WTC11 (cell line): ENCODE results near the gene MIR17HG. TPM values are rescaled to one million over a fixed set of nuclear protein-coding genes. Genes with fewer than 3 reads are reported as not detected.

Source experiments
- ATAC-seq: fragments of 200-7000 bp; cut with Tn5 transposase; 2 replicates; pipeline ENCODE4 v1.10.0; 2021; ENCODE audit warnings: mild to moderate bottlenecking, moderate library complexity
- CTCF ChIA-PET: fragments of 300-600 bp; sonication (Branson Sonifier 250); formaldehyde crosslinking; loops from one replicate; lab custom pipeline; 2021; ENCODE audit warnings: antibody characterized with exemption; lab: Charles Lee
- POLR2A ChIA-PET: fragments of 350-600 bp; sonication (Branson Sonifier 250); formaldehyde crosslinking; loops from one replicate; lab custom pipeline; 2021; ENCODE audit warnings: antibody characterized with exemption; lab: Charles Lee
- DNase-seq: peaks from one replicate; pipeline ENCODE4 v3.0.0; 2021; ENCODE audit warnings: low spot score
- H3K27ac Mint-ChIP-seq: 2 replicates; pipeline ENCODE4 v1.8.0; 2021; ENCODE audit warnings: mixed read lengths
- H3K27me3 Mint-ChIP-seq: 2 replicates; pipeline ENCODE4 v1.8.0; 2021; ENCODE audit warnings: low read depth, mild to moderate bottlenecking, moderate library complexity, mixed read lengths
- H3K36me3 Mint-ChIP-seq: 2 replicates; pipeline ENCODE4 v1.8.0; 2021; ENCODE audit warnings: mixed read lengths
- H3K4me1 Mint-ChIP-seq: 2 replicates; pipeline ENCODE4 v1.8.0; 2022; ENCODE audit warnings: mixed read lengths
- H3K4me3 Mint-ChIP-seq: 2 replicates; pipeline ENCODE4 v1.8.0; 2021; ENCODE audit warnings: mild to moderate bottlenecking, moderate library complexity, mixed read lengths
- H3K9me3 Mint-ChIP-seq: 2 replicates; pipeline ENCODE4 v1.8.0; 2021; ENCODE audit warnings: mixed read lengths
- CTCF ChIP-seq: fragments of 200-600 bp; IDR thresholded peaks from 2 replicates; pipeline ENCODE4 v1.8.0; 2022; ENCODE audit warnings: antibody characterized with exemption
- FOXJ3 ChIP-seq: sonication (generic); formaldehyde crosslinking; IDR thresholded peaks from 2 replicates; pipeline ENCODE4 v1.9.0; 2021; ENCODE audit warnings: missing genetic modification reagents, mild to moderate bottlenecking, borderline replicate concordance
- FOXK1 ChIP-seq: sonication (generic); formaldehyde crosslinking; IDR thresholded peaks from 2 replicates; pipeline ENCODE4 v1.8.0; 2022; ENCODE audit warnings: mild to moderate bottlenecking, moderate library complexity, missing genetic modification reagents
- FOXP1 ChIP-seq: sonication (generic); formaldehyde crosslinking; IDR thresholded peaks from 2 replicates; pipeline ENCODE4 v1.8.0; 2022; ENCODE audit warnings: missing genetic modification reagents, mild to moderate bottlenecking, moderate library complexity, borderline replicate concordance
- GTF2I ChIP-seq: fragments of 250-450 bp; sonication (Bioruptor Pico); conservative IDR thresholded peaks from 2 replicates; pipeline ENCODE4 v1.4.0; 2021; ENCODE audit warnings: mild to moderate bottlenecking
- MXD4 ChIP-seq: fragments of 250-450 bp; sonication (Bioruptor Pico); IDR thresholded peaks from 2 replicates; pipeline ENCODE4 v1.8.0; 2021; ENCODE audit warnings: mild to moderate bottlenecking, moderate library complexity, borderline replicate concordance
- RORB ChIP-seq: fragments of 250-450 bp; sonication (Bioruptor Pico); IDR thresholded peaks from 2 replicates; pipeline ENCODE4 v1.9.0; 2021; ENCODE audit warnings: mild to moderate bottlenecking
- SOX15 ChIP-seq: fragments of 250-450 bp; sonication (Bioruptor Pico); IDR thresholded peaks from 2 replicates; pipeline ENCODE4 v1.9.0; 2021; ENCODE audit warnings: mild to moderate bottlenecking
- ZBTB21 ChIP-seq: sonication (generic); formaldehyde crosslinking; IDR thresholded peaks from 2 replicates; pipeline ENCODE4 v1.8.1; 2023; ENCODE audit warnings: mild to moderate bottlenecking, missing genetic modification reagents, borderline replicate concordance
- ZNF281 ChIP-seq: sonication (generic); formaldehyde crosslinking; IDR thresholded peaks from 2 replicates; pipeline ENCODE4 v1.8.0; 2023; ENCODE audit warnings: mild to moderate bottlenecking, missing genetic modification reagents
- ZNF423 ChIP-seq: fragments of 250-450 bp; sonication (Bioruptor Pico); IDR thresholded peaks from 2 replicates; pipeline ENCODE4 v2.1.2; 2022; ENCODE audit warnings: mild to moderate bottlenecking, moderate library complexity
- ZNF671 ChIP-seq: fragments of 250-450 bp; sonication (Bioruptor Pico); IDR thresholded peaks from 2 replicates; pipeline ENCODE4 v1.8.0; 2021; ENCODE audit warnings: mild to moderate bottlenecking
- total RNA-seq: library from RNA; stranded (reverse); gene quantifications from 3 replicates; pipeline ENCODE4 v1.2.3, GENCODE V29; 2021
- TF ChIP-seq, protein P1 (sequence below): fragments of 250-450 bp; sonication (Bioruptor Pico); IDR thresholded peaks from 2 replicates; pipeline ENCODE4 v1.9.0; 2021; ENCODE audit warnings: mild to moderate bottlenecking, borderline replicate concordance
- TF ChIP-seq, protein P2 (sequence below): sonication (generic); formaldehyde crosslinking; IDR thresholded peaks from 2 replicates; pipeline ENCODE4 v1.8.1; 2022; ENCODE audit warnings: missing genetic modification reagents, borderline replicate concordance
- TF ChIP-seq, protein P3 (sequence below): sonication (generic); formaldehyde crosslinking; IDR thresholded peaks from 2 replicates; pipeline ENCODE4 v1.8.1; 2023; ENCODE audit warnings: mild to moderate bottlenecking, missing genetic modification reagents
- TF ChIP-seq, protein P4 (sequence below): fragments of 250-450 bp; sonication (Bioruptor Pico); IDR thresholded peaks from 2 replicates; pipeline ENCODE4 v1.9.0; 2021; ENCODE audit warnings: mild to moderate bottlenecking

Gene MIR17HG
- total RNA-seq, 1 experiment from 2014 or later, result 37.1 TPM

DNA sequence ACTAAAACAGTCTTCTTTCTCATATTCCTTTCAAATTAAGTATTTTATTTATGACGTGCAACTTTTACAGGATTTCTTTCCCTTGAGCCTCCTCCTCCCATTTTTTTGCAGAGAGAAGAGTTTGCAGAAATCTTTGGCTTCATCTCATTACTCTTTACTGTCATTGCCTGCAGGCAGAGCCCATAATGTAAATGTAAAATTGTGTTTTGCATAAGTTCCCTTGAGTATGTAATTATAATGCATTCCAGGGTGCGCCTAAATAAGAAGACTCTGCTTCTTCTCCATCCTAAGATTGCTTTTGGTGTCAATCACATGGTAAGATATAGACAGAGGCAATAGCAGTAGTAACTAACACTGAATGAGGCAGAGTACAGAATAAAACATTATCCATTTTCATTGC is 23.0 kb downstream of the MIR17HG start:
- CTCF ChIA-PET, result interaction anchor here (1.2 to 1.4 kb wide), 2 partner anchors 36 to 411 kb away, joined by 3 read pairs; no protein-coding TSS in a partner anchor
- no peaks in the 10 kb centered on the region for H3K36me3 Mint-ChIP-seq
- no peaks in the 10 kb centered on the region for H3K27me3 Mint-ChIP-seq
- TF ChIP-seq RORB (CRISPR knock-in tag), result no peak
- TF ChIP-seq FOXP1, result no peak
- TF ChIP-seq, protein P1, sequence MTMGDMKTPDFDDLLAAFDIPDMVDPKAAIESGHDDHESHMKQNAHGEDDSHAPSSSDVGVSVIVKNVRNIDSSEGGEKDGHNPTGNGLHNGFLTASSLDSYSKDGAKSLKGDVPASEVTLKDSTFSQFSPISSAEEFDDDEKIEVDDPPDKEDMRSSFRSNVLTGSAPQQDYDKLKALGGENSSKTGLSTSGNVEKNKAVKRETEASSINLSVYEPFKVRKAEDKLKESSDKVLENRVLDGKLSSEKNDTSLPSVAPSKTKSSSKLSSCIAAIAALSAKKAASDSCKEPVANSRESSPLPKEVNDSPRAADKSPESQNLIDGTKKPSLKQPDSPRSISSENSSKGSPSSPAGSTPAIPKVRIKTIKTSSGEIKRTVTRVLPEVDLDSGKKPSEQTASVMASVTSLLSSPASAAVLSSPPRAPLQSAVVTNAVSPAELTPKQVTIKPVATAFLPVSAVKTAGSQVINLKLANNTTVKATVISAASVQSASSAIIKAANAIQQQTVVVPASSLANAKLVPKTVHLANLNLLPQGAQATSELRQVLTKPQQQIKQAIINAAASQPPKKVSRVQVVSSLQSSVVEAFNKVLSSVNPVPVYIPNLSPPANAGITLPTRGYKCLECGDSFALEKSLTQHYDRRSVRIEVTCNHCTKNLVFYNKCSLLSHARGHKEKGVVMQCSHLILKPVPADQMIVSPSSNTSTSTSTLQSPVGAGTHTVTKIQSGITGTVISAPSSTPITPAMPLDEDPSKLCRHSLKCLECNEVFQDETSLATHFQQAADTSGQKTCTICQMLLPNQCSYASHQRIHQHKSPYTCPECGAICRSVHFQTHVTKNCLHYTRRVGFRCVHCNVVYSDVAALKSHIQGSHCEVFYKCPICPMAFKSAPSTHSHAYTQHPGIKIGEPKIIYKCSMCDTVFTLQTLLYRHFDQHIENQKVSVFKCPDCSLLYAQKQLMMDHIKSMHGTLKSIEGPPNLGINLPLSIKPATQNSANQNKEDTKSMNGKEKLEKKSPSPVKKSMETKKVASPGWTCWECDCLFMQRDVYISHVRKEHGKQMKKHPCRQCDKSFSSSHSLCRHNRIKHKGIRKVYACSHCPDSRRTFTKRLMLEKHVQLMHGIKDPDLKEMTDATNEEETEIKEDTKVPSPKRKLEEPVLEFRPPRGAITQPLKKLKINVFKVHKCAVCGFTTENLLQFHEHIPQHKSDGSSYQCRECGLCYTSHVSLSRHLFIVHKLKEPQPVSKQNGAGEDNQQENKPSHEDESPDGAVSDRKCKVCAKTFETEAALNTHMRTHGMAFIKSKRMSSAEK (CRISPR knock-in tag), result no peak
- H3K27ac Mint-ChIP-seq, result no peak overlapping the region
- POLR2A ChIA-PET, result no interaction called here
- ATAC-seq, result no peak
- no peak overlapping the region for H3K4me3 Mint-ChIP-seq
- H3K9me3 Mint-ChIP-seq, result no peaks in the 10 kb centered on the region
- peaks cover 19% of the 10 kb centered on the region for H3K4me1 Mint-ChIP-seq
- DNase-seq, result no peak

DNA sequence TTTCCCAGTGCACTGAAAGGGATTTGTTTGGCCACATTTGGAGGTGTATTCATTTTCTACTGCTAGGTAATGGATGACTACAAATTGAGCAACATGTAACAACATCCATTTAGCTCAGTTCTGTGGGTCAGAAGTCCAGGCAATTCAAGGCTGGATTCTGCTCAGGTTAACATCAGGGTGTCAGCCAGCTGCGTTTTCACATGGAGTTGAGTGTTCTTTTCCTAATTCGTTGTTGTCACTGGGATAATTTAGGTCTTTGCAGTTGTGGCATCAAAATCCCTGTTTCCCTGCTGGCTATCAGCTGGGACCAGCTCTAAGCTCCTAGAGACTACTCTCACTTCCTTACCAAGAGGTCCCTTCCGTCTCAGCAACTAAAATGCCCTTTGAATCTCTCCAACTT is 25.4 kb downstream of the MIR17HG start:
- H3K27me3 Mint-ChIP-seq, result no peaks in the 10 kb centered on the region
- peaks cover 19% of the 10 kb centered on the region for H3K4me1 Mint-ChIP-seq
- no peaks in the 10 kb centered on the region for H3K9me3 Mint-ChIP-seq
- DNase-seq, result no peak
- no peak overlapping the region for H3K27ac Mint-ChIP-seq
- TF ChIP-seq, protein P2, sequence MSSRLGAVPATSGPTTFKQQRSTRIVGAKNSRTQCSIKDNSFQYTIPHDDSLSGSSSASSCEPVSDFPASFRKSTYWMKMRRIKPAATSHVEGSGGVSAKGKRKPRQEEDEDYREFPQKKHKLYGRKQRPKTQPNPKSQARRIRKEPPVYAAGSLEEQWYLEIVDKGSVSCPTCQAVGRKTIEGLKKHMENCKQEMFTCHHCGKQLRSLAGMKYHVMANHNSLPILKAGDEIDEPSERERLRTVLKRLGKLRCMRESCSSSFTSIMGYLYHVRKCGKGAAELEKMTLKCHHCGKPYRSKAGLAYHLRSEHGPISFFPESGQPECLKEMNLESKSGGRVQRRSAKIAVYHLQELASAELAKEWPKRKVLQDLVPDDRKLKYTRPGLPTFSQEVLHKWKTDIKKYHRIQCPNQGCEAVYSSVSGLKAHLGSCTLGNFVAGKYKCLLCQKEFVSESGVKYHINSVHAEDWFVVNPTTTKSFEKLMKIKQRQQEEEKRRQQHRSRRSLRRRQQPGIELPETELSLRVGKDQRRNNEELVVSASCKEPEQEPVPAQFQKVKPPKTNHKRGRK, result no peak
- no peak for TF ChIP-seq ZNF671 (CRISPR knock-in tag)
- no peak for TF ChIP-seq GTF2I
- CTCF ChIA-PET, result interaction anchor here (1.4 kb wide), 1 partner anchor 9 kb away, joined by 5 read pairs; no protein-coding TSS in a partner anchor
- POLR2A ChIA-PET, result no interaction called here
- no peak for ATAC-seq
- no peaks in the 10 kb centered on the region for H3K36me3 Mint-ChIP-seq
- no peak overlapping the region for H3K4me3 Mint-ChIP-seq

- DNase-seq (no peak), ATAC-seq (peak; percentile 94)
- POLR2A ChIA-PET, result no interaction called here
- H3K36me3 Mint-ChIP-seq, result no peaks in the 10 kb centered on the region
- H3K27me3 Mint-ChIP-seq, result no peaks in the 10 kb centered on the region
- TF ChIP-seq SOX15 (CRISPR knock-in tag), result no peak
- peak; percentile 23; the same call in 1 of the 2 replicates for TF ChIP-seq CTCF
- no peak overlapping the region for H3K27ac Mint-ChIP-seq
- H3K9me3 Mint-ChIP-seq, result no peaks in the 10 kb centered on the region
- H3K4me1 Mint-ChIP-seq, result peaks cover 9% of the 10 kb centered on the region; the same call in 1 of the 2 replicates
- CTCF ChIA-PET, result no interaction called here
- no peak overlapping the region for H3K4me3 Mint-ChIP-seq
Measured at GRCh38 chr13:91375116-91375729, 27.7 kb downstream of the MIR17HG start.

GRCh38 chr13:91381371-91381770 is 33.9 kb downstream of the MIR17HG start:
- no peaks in the 10 kb centered on the region for H3K4me1 Mint-ChIP-seq
- no peak for DNase-seq
- TF ChIP-seq FOXK1, result no peak
- no peak for TF ChIP-seq ZBTB21
- TF ChIP-seq MXD4 (CRISPR knock-in tag), result no peak
- no peak for TF ChIP-seq ZNF281 (CRISPR knock-in tag)
- no peak for TF ChIP-seq ZNF423 (CRISPR knock-in tag)
- TF ChIP-seq, protein P3, sequence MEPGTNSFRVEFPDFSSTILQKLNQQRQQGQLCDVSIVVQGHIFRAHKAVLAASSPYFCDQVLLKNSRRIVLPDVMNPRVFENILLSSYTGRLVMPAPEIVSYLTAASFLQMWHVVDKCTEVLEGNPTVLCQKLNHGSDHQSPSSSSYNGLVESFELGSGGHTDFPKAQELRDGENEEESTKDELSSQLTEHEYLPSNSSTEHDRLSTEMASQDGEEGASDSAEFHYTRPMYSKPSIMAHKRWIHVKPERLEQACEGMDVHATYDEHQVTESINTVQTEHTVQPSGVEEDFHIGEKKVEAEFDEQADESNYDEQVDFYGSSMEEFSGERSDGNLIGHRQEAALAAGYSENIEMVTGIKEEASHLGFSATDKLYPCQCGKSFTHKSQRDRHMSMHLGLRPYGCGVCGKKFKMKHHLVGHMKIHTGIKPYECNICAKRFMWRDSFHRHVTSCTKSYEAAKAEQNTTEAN (CRISPR knock-in tag), result no peak
- TF ChIP-seq FOXP1, result no peak
- no peak for TF ChIP-seq FOXJ3 (CRISPR knock-in tag)
- TF ChIP-seq, protein P4, sequence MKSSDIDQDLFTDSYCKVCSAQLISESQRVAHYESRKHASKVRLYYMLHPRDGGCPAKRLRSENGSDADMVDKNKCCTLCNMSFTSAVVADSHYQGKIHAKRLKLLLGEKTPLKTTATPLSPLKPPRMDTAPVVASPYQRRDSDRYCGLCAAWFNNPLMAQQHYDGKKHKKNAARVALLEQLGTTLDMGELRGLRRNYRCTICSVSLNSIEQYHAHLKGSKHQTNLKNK (CRISPR knock-in tag), result no peak

More at GRCh38 chr13:91381371-91381770, 33.9 kb downstream of the MIR17HG start:
- Mint-ChIP-seq H3K36me3 (no peaks in the 10 kb centered on the region), H3K4me3 (no peak overlapping the region), H3K27ac (no peak overlapping the region), H3K9me3 (no peaks in the 10 kb centered on the region), H3K27me3 (no peaks in the 10 kb centered on the region)
- peak; percentile 34; the same call in 1 of the 2 replicates for ATAC-seq
- POLR2A ChIA-PET, result no interaction called here
- CTCF ChIA-PET, result interaction anchor here (0.7 to 1.6 kb wide), 12 partner anchors 8 to 400 kb away, joined by 3 to 15 read pairs (median 6); partner anchors contain the start of gene GPC5
